Pancreas (tissue), 10 donors: ENCODE results near the gene DAB2. TPM values are rescaled to one million over a fixed set of nuclear protein-coding genes. Genes with fewer than 3 reads are reported as not detected.

Experiments
- ATAC-seq, 4 donors: fragments of 200-7000 bp; cut with Tn5 transposase; one replicate each; pipeline versions ENCODE4 v1.8.0 to v1.9.1; 2020; ENCODE audit warnings: mild to moderate bottlenecking in 4 of 4, moderate library complexity in 4 of 4
- DNase-seq, 6 donors: peaks; one replicate each; pipeline ENCODE4 v3.0.0-alpha.2; 2020
- FAIRE-seq: peaks from 2 replicates; lab custom pipeline; 2012; peaks lifted over from hg19 to GRCh38; lab: Jason Lieb, UNC
- H3K27ac ChIP-seq, 4 donors: fragments of 200-600 bp; sonication (generic); 1 replicate in 3 of 4; 2 replicates in 1 of 4; pipeline versions ENCODE4 v1.5.0 to v1.8.0; 2020
- H3K27me3 ChIP-seq, 4 donors: fragments of 200-600 bp; one replicate each; pipeline ENCODE4 v1.8.0; 2021
- H3K36me3 ChIP-seq, 3 donors: fragments of 200-600 bp; sonication (generic) in 1 of 3; one replicate each; pipeline versions ENCODE4 v1.5.0 to v1.8.0; 2020 to 2021
- H3K4me1 ChIP-seq, 3 donors: fragments of 200-600 bp; one replicate each; pipeline ENCODE4 v1.8.0; 2021
- H3K4me3 ChIP-seq, 4 donors: fragments of 200-600 bp; sonication (generic) in 2 of 4; one replicate each; pipeline versions ENCODE4 v1.5.0 to v1.8.0; 2020 to 2021
- H3K9me3 ChIP-seq, 4 donors: fragments of 200-600 bp; one replicate each; pipeline ENCODE4 v1.8.0; 2021
- WGBS, 2 donors: extraction: QIAGEN DNeasy Blood & Tissue Kit; methylation state at CpG; one replicate each; pipeline ENCODE4 v1.1.7; 2013; 5-methylcytosine and 5-hydroxymethylcytosine counted together
- intact Hi-C, 3 donors: fragments of 100-400 bp; cut with DNase I; formaldehyde crosslinking; loops; one replicate each; pipeline versions ENCODE4 v1.11.1 to v1.14.2; 2022
- polyA plus RNA-seq, 2 donors: library from polyadenylated mRNA; stranded (reverse); fragments of 200-250 nt; gene quantifications; one replicate each; pipeline ENCODE4 v1.2.3, GENCODE V29; 2013
- total RNA-seq, 6 donors: library from RNA; stranded (reverse); fragmentation: NEBNext Ultra II Directional in 4 of 6; extraction: Animal tissue kit (Norgen Biotek cat#: 25700) in 4 of 6; gene quantifications; one replicate each; pipeline versions ENCODE4 v1.2.1 to v1.2.4, GENCODE V29; 2021 to 2023
- TF ChIP-seq, protein P1 (sequence below), 4 donors: fragments of 200-600 bp; sonication (generic) in 3 of 4; IDR thresholded peaks; one replicate each; pipeline versions ENCODE4 v1.5.0 to v1.8.0; 2021; ENCODE audit warnings: antibody characterized with exemption in 4 of 4
- donor health status: healthy with polysubstance abuse.
- donor health status: DM: no; HTN: no; CAD: no; lungs with moderate emphysema.
- donor health status: DM: no; HTN: no; CAD: no.
- donor health status: control.
- donor health status: control.
- donor health status: Bipolar disorder and iron deficiency.
- donor health status: DM: yes; HTN: yes; CAD: no.
- donor health status: DM: no; HTN: no; CAD: no.
- donor health status: DM: no; HTN: no; CAD: no.
- donor health status: DM: yes; HTN: yes; CAD: no.

The DAB2 gene
- total and polyA plus RNA-seq, 8 donors, result 12.0 to 53.3 (median 27.2) TPM

DNA sequence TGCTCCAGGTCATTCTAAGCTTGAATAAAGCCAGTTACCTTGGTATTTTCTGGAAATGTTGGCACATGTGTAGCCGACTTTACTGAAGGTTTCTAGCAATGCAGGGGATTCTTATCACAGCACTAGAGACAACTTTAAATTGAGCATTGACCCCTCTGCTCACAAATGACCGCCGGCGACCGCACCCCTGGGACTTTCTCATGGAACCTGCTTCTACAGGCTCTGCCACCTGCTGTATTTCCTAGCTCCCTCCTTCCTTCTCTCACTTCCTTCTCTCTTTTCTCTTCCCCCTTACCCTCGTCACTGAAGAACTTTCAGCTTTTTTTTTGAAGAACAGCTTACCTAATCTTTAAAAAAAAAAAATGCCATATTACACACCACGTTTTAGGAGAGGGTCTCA lies 30.9 kb upstream of the DAB2 start:
- Histone ChIP-seq H3K27me3 (no peaks in the 10 kb centered on the region), H3K27ac (no peak overlapping the region), H3K4me3 (no peak overlapping the region), H3K4me1 (no peaks in the 10 kb centered on the region), H3K9me3 (no peaks in the 10 kb centered on the region), H3K36me3 (no peaks in the 10 kb centered on the region)
- ATAC-seq (no peak), DNase-seq (no peak), FAIRE-seq (no peak)
- TF ChIP-seq, protein P1, sequence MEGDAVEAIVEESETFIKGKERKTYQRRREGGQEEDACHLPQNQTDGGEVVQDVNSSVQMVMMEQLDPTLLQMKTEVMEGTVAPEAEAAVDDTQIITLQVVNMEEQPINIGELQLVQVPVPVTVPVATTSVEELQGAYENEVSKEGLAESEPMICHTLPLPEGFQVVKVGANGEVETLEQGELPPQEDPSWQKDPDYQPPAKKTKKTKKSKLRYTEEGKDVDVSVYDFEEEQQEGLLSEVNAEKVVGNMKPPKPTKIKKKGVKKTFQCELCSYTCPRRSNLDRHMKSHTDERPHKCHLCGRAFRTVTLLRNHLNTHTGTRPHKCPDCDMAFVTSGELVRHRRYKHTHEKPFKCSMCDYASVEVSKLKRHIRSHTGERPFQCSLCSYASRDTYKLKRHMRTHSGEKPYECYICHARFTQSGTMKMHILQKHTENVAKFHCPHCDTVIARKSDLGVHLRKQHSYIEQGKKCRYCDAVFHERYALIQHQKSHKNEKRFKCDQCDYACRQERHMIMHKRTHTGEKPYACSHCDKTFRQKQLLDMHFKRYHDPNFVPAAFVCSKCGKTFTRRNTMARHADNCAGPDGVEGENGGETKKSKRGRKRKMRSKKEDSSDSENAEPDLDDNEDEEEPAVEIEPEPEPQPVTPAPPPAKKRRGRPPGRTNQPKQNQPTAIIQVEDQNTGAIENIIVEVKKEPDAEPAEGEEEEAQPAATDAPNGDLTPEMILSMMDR (IDR thresholded peaks at IDR 0.05), result no peak
- intact Hi-C loops, result no loop called here
- WGBS, 2 donors, result 42 to 43% methylated on average over 7 of the region's 7 CpGs

DNA sequence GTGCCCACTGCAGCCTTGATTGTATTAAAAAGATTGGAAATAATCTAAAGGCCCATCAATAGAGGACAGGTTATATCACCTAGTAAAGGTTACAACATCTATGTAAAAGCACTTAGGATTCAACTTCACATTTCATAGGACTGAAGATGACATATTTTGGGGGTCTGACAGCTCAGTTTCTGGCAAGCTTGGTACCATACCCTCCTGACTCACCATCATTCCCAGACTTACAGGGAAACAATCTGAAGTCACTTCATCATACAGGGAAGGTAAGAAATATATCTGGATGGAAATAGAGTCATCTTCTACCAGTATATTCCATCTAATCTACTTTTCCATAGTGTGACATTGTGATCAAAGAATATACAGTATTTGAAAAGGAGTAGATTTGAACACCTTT lies 28.8 kb upstream of the DAB2 start:
- no peak for DNase-seq
- TF ChIP-seq, protein P1 (IDR thresholded peaks at IDR 0.05), result no peak
- ATAC-seq, result no peak
- H3K36me3 ChIP-seq, result no peaks in the 10 kb centered on the region
- H3K9me3 ChIP-seq, result no peaks in the 10 kb centered on the region
- FAIRE-seq, result no peak
- intact Hi-C loops, result no loop called here
- H3K27ac ChIP-seq, result no peak overlapping the region
- no peak overlapping the region for H3K4me3 ChIP-seq
- H3K4me1 ChIP-seq, result no peaks in the 10 kb centered on the region
- H3K27me3 ChIP-seq, result no peaks in the 10 kb centered on the region

DNA sequence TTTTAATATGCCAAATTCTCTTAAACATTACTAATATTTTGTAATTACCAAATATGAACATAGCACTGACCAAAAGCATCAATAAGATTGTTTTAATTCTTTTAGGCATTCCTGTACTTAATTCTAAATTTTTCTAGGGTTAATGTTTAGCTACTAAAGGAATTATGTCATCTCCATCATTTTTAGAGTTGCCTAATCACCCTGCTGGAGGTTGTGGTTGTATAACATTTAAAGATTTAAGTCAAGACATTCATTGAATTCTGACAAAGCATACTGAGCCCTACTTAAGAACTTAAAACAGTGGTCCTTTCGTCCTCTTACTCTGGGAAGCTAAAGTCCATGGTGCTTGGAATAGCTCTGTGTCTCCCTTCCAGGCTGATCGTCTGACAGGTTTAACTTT lies 28.1 kb upstream of the DAB2 start:
- peak; percentile 32 for FAIRE-seq
- no peak for ATAC-seq
- TF ChIP-seq, protein P1 (IDR thresholded peaks at IDR 0.05), result no peak
- Histone ChIP-seq H3K4me3 (no peak overlapping the region), H3K36me3 (no peaks in the 10 kb centered on the region), H3K4me1 (no peaks in the 10 kb centered on the region), H3K27me3 (no peaks in the 10 kb centered on the region), H3K27ac (peak overlapping the region in 1 of 4 donors; percentile 18), H3K9me3 (no peaks in the 10 kb centered on the region)
- intact Hi-C loops, result no loop called here
- no peak for DNase-seq
- WGBS, 2 donors, result 27 to 42% methylated on average over 2 of the region's 2 CpGs

DNA sequence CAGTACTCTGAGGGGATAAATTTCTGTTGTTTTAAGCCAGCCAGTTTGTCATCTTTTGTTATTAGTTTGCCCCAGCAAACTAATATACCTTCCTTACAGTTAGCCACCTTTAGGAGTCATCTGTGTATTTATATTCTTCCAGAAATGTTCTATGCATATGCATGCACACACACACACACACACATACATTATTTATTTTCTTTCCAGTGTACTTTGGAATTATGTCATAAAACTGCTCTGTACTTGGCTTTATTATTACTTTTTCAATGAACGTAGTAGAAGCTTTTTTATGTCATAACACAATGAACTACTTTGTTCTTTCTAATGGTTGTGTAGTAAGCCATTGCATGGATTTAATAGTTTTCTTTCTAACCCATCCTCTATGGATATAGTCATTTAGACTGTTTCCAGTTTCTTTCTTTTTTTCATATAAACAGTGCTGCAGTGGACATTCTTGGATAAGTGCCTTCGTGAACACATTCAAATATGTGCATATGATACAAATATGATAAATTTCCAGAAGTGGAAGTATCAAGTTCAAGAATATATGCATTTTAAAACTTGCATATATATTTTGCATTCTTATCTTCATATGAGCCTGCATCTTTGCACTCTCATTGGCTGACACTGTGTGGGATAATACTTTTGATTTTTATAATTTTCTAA lies 26.6 kb upstream of the DAB2 start:
- H3K27ac ChIP-seq, result no peak overlapping the region
- DNase-seq (no peak), ATAC-seq (no peak), FAIRE-seq (peak; percentile 9)
- intact Hi-C loops, result no loop called here
- WGBS, 2 donors, result 24 to 33% methylated on average over 2 of the region's 2 CpGs
- H3K4me3 ChIP-seq, result no peak overlapping the region
- no peaks in the 10 kb centered on the region for H3K9me3 ChIP-seq
- H3K27me3 ChIP-seq, result no peaks in the 10 kb centered on the region
- H3K4me1 ChIP-seq, result no peaks in the 10 kb centered on the region
- TF ChIP-seq, protein P1 (IDR thresholded peaks at IDR 0.05), result no peak
- no peaks in the 10 kb centered on the region for H3K36me3 ChIP-seq

DNA sequence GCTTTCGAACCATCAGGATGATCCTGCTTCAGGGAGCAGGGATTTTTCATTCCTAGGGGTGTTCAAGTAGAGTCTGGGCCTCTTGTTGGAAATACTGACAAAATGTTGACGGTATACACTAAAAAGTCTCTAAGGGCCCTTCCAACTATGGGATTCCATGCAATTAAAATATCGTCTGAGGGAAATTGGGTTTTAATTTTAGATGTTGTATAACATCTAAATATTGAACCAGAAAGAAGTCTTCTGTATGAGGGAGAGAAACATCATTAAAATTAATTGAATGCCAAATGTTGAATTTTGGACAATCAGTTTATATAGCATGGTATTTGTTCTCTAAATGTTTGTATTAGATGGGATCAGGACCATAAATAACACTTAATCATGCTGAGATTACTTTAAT lies 25.7 kb upstream of the DAB2 start:
- Histone ChIP-seq H3K36me3 (no peaks in the 10 kb centered on the region), H3K27me3 (no peaks in the 10 kb centered on the region), H3K4me1 (no peaks in the 10 kb centered on the region), H3K9me3 (no peaks in the 10 kb centered on the region), H3K27ac (no peak overlapping the region), H3K4me3 (no peak overlapping the region)
- FAIRE-seq (peak; percentile 5), DNase-seq (no peak), ATAC-seq (no peak)
- 79 to 84% methylated on average over 3 of the region's 3 CpGs for WGBS, 2 donors
- intact Hi-C loops, result no loop called here
- TF ChIP-seq, protein P1 (IDR thresholded peaks at IDR 0.05), result no peak
